SKM-1 treated with dmso at 0.1 percent for 144 hours (cell line): ENCODE data around the gene MRPL4.
A peak's percentile ranks its signal among the peaks of the same experiment; 100 is the strongest.
"Not testable (repeated sequence)": the region's sequence is repeated elsewhere in the genome, so short reads cannot be mapped to it uniquely, and the experiment has no call there.

Source experiments
- DNase-seq: peaks from one replicate; lab custom pipeline; 2025; ENCODE audit not compliant: unreplicated experiment; lab: John Stamatoyannopoulos, UW

Gene MRPL4

DNA sequence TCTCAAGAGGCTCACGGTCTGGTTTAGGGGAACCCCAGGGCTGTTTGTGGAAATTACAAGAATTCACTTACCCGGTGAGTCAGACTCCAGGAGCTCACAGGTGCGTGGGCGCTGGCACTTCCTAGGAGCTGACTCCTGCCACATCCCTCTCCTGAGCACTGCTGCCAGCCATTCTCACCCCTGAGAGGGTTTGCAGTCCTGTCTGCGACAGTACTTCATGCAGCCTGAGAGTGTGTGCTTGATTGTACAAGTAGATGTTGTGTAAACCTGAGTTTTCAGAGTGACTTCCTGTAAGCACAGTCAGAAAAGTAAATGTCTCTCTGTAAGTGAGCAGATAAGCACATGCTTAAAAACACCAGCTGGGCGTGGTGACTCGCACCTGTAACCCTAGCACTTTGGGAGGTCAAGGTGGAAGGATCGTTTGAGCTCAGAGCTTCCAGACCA is 8.1 kb downstream of the MRPL4 start:
- DNase-seq = no peak

DNA sequence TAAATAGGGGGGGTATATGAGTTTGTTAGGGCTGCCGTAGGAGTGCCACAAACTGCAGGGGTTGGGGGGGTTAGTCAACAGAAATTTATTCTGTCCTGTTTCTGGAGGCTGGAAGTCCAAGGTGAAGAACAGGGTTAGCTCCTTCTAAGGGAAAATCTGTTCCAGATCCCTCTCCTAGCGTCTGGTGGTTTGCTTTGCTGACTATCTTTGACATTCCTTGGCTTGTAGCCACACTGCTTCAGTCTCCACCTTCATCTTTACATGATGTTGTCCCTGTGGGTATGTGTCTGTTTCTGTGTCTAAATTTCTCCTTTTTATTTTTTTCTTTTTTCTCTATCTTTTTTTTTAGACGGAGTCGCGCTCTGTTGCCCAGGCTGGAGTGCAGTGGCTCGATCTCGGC is 10.8 kb downstream of the MRPL4 start:
- DNase-seq = no peak

DNA sequence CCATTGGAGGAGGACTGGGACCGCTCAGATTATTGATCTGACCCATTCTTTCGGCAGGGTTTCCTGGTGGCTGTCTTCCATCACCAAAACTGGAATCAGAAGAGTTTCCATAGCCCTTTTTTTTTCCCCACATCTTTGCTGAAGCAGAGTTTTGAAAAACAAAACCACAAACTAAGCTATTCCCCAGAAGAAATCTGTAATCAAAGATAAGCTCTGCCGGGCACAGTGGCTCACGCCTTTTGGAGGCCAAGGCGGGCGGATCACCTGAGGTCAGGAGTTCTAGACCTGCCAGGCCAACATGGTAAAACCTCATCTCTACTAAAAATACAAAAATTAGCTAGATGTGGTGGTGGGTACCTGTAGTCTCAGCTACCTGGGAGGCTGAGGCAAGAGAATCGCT is 14.7 kb downstream of the MRPL4 start:
- DNase-seq = no peak

DNA sequence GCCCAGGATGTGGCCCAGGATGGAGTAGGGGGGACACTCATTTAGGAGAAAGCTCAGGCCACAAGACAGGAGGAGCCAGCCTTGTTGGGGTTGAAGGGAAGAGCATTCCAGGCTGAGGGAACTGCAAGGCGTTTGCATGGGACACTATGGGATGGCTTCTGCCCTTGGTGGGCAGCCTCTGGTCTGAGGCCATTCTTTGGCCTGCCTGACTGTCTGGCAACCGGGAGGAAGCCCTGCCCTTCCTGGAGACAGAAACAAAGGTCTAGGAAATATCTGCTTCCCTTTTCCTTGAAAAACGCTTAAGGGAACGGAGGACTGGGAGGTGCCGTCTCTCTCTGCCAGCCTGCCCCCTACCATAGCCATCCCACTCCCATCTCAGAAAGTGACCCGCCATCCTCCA is 16.1 kb downstream of the MRPL4 start:
- no peak for DNase-seq

DNA sequence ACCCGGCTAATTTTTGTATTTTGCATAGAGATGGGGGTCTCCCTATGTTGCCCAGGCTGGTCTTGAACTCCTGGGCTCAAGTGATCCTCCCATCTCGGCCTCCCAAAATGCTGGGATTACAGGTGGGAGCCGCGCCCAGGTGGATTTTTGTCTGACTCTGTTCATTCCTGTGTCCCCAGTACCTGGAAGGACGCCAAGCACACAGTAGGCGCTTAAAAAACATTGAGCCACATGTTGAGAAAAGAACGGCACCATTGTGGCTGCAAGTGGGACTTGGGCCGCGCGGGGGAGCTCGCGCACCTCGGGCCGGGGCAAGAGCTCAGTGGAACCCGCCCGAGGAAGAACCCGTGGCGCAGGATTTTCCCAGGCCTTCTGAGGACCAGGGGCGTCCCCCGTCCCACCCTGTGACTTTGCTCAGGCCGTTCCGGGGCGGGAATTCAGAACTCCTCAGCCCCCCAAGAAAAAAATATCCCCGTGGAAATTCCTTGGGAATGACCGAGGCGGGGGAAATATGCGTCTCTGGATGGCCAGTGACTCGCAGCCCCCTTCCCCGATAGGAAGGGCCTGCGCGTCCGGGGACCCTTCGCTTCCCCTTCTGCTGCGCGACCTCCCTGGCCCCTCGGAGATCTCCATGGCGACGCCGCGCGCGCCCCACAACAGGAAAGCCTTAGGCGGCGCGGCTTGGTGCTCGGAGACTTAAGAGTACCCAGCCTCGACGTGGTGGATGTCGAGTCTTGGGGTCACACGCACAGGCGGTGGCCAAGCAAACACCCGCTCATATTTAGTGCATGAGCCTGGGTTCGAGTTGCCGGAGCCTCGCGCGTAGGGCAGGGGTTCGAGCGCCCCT is 17.5 kb downstream of the MRPL4 start:
- DNase-seq = peak; percentile 78

DNA sequence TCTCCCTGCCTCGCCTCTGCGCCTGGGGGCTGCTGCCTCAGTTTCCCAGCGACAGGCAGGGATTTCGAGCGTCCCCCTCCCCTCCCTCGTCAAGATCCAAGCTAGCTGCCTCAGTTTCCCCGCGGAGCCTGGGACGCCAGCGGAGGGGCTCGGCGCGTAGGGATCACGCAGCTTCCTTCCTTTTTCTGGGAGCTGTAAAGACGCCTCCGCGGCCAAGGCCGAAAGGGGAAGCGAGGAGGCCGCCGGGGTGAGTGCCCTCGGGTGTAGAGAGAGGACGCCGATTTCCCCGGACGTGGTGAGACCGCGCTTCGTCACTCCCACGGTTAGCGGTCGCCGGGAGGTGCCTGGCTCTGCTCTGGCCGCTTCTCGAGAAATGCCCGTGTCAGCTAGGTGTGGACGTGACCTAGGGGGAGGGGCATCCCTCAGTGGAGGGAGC is 18.2 kb downstream of the MRPL4 start:
- DNase-seq = peak; percentile 87

DNA sequence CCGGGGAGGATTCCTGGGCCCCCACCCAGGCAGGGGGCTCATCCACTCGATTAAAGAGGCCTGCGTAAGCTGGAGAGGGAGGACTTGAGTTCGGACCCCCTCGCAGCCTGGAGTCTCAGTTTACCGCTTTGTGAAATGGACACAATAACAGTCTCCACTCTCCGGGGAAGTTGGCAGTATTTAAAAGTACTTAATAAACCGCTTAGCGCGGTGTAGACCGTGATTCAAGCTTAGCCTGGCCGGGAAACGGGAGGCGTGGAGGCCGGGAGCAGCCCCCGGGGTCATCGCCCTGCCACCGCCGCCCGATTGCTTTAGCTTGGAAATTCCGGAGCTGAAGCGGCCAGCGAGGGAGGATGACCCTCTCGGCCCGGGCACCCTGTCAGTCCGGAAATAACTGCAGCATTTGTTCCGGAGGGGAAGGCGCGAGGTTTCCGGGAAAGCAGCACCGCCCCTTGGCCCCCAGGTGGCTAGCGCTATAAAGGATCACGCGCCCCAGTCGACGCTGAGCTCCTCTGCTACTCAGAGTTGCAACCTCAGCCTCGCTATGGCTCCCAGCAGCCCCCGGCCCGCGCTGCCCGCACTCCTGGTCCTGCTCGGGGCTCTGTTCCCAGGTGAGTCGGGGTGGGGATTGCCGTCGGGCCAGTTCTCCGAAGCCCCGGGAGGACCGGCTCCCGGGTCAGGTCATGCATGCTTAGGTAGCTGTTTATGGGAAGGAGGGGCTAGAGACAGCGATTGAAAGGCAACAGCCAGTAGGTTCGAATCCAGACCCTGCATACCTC is 18.8 kb downstream of the MRPL4 start, which contains the start of gene ICAM1:
ICAM1 (plus strand) TSS at position 505 of the 779 bp plus-strand sequence; CDS start at position 545, 40 bp downstream.
- peak; percentile 59 for DNase-seq

GRCh38 chr19:10271543-10272086 is 19.6 kb downstream of the MRPL4 start:
- no peak for DNase-seq

DNA sequence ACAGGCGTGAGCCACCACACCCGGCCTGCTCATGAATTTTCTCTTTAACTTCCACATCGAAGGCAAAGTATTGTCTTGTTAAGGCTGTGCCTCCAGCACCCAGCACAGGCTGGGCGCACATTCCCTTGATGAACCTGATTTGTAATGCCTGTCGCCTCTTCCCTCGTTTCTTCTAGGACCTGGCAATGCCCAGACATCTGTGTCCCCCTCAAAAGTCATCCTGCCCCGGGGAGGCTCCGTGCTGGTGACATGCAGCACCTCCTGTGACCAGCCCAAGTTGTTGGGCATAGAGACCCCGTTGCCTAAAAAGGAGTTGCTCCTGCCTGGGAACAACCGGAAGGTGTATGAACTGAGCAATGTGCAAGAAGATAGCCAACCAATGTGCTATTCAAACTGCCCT is 22.6 kb downstream of the MRPL4 start:
- DNase-seq = no peak

DNA sequence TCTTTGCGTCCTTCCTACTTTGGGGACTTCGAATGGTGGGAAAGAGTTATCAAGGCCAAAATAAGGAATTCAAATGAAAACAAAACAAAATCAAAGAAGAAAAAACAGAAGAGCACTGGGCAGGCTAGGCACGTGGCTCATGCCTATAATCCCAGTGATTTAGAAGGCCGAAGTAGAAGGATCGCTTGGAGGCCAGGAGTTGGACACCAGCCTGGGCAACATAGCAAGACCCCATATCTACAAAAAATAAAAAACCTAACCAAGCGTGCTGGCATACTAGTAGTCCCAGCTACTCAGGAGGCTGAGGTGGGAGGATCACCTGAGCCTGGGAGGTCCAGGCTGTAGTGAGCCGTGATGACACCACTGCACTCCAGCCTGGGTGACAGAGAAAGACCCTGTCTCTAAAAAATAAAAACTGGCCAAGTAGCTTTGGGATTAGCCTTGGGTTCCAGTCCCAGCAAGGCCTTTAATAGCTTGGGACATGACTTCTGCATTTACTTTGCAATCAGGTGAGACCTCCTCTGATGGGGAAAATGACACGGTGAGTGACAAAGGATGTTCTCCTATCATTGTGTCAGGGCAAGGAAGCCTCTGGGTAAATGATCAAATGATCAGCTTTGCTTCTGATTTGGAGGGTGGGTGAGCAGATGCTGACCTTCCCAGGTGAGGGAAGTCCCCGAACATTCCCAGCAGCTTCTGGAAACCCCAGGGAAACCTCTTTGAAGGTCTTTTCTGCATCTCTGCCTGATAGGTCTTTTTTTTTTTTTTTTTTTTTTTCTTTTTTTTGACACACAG is 26.0 kb downstream of the MRPL4 start:
- DNase-seq = no peak

- no peak for DNase-seq
Observed at GRCh38 chr19:10278935-10279334, 26.9 kb downstream of the MRPL4 start.

DNA sequence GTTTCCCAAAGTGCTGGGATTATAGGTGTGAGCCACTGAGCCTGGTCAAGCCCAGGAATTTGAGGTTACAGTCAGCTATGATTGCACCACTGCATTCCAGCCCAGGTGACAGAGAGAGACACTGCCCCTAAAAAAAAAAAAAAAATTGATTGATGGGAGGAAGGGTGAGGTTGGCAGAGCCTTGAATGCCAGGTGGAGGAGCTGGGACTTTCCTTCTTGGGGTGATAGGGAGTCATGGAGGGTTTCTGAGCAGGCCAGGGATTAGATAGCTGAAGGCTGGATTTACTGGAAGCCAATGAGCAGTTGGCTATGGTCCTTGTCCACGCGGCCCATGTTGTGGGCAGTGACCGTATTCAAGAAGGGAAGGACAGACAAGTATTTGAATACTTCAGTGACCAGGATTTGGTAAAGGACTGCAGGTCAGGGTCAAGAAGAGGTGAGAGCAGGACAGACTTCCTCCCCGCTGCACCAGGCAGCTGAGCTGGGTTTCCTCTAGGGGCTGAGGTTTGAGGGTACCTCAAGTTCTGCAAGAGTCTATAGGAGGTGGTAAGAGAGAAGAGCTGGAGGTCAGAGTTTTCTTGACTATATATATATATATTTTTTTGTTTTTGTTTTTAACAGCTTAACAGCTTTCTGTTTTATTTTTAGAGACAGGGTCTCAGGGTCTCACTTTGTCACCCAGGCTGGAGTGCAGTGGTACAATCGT is 27.9 kb downstream of the MRPL4 start:
- peak; percentile 61 for DNase-seq

- DNase-seq = not testable (repeated sequence)
Observed at GRCh38 chr19:10282043-10282442, 30.0 kb downstream of the MRPL4 start.

DNA sequence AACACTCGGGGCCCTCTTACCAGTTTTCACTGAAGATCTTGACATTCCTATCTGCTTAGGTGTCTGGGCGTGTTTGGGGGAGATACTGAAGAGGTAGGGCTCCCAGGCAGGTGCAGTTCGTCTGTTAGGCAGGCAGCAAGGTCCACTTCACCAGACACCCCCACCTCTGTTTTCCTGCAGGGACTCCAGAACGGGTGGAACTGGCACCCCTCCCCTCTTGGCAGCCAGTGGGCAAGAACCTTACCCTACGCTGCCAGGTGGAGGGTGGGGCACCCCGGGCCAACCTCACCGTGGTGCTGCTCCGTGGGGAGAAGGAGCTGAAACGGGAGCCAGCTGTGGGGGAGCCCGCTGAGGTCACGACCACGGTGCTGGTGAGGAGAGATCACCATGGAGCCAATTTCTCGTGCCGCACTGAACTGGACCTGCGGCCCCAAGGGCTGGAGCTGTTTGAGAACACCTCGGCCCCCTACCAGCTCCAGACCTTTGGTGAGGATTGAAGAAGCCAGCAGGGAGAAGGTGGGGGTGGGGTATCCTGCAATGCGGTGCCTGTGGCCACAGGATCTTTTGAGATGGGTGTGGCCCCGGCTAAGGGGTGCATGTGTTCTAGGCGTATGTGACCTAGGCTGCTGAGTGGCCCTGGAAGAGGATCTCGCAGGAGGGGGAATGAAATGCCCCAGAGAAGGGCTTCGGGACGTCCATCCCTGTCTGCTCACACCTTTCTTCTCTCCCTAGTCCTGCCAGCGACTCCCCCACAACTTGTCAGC is 31.5 kb downstream of the MRPL4 start:
- no peak for DNase-seq

DNA sequence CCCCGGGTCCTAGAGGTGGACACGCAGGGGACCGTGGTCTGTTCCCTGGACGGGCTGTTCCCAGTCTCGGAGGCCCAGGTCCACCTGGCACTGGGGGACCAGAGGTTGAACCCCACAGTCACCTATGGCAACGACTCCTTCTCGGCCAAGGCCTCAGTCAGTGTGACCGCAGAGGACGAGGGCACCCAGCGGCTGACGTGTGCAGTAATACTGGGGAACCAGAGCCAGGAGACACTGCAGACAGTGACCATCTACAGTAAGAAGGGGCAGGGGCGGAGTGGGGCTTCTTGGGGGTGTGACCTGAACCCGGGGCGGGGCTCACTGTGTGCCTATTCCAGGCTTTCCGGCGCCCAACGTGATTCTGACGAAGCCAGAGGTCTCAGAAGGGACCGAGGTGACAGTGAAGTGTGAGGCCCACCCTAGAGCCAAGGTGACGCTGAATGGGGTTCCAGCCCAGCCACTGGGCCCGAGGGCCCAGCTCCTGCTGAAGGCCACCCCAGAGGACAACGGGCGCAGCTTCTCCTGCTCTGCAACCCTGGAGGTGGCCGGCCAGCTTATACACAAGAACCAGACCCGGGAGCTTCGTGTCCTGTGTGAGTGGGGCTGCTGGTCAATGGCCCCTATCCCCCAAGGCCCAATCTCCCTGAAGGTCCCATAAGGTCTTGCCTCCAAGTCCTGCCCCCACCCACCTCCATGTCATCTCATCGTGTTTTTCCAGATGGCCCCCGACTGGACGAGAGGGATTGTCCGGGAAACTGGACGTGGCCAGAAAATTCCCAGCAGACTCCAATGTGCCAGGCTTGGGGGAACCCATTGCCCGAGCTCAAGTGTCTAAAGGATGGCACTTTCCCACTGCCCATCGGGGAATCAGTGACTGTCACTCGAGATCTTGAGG is 32.3 kb downstream of the MRPL4 start:
- DNase-seq = no peak

- no peak for DNase-seq
Observed at GRCh38 chr19:10284960-10285278, 32.9 kb downstream of the MRPL4 start.

GRCh38 chr19:10285393-10285792 is 33.4 kb downstream of the MRPL4 start:
- no peak for DNase-seq

- peak; percentile 83 for DNase-seq
Observed at GRCh38 chr19:10286803-10287737, 35.1 kb downstream of the MRPL4 start, which contains the start of gene ICAM4. Gene ICAM4, plus strand, starts transcription at chr19:10286955. Its CDS starts 58 bp downstream, at chr19:10287013.
